ENCODE results near the gene CDK17. TPM values are rescaled to one million over a fixed set of nuclear protein-coding genes. Genes with fewer than 3 reads are reported as not detected.

Gene CDK17
- total and polyA plus RNA-seq, 9 donors, result 13.8 to 59.2 (median 30.9) TPM

GRCh38 chr12:96230646-96231045, 169.6 kb downstream of the CDK17 start:
- no peak for DNase-seq
- no peak overlapping the region for H3K27ac ChIP-seq
- H3K4me3 ChIP-seq, result no peak overlapping the region
- no peaks in the 10 kb centered on the region for H3K27me3 ChIP-seq
- H3K36me3 ChIP-seq, result no peaks in the 10 kb centered on the region
- H3K9me3 ChIP-seq, result no peaks in the 10 kb centered on the region
- intact Hi-C loops (cut with DNase I), result loop anchor here in 1 of 4 donors (5.0 kb wide), 1 partner anchor 167 kb away; no protein-coding TSS in a partner anchor
- peaks cover 14% of the 10 kb centered on the region for H3K4me1 ChIP-seq (ENCODE audit: insufficient read depth)
- WGBS, 3 donors, result 92% methylated on average over 13 of the region's 13 CpGs
- no peak for TF ChIP-seq CTCF (IDR thresholded peaks at IDR 0.05)
- TF ChIP-seq POLR2A (IDR thresholded peaks at IDR 0.05), result no peak
- TF ChIP-seq EP300 (IDR thresholded peaks at IDR 0.05), result no peak

GRCh38 chr12:96228566-96229248, 171.5 kb downstream of the CDK17 start:
- Histone ChIP-seq H3K9me3 (no peaks in the 10 kb centered on the region), H3K27ac (no peak overlapping the region), H3K4me3 (no peak overlapping the region), H3K4me1 (ENCODE audit: insufficient read depth) (peaks cover 10% of the 10 kb centered on the region), H3K27me3 (no peaks in the 10 kb centered on the region), H3K36me3 (no peaks in the 10 kb centered on the region)
- WGBS, 3 donors, result 79 to 84% (median 84%) methylated on average over 12 of the region's 12 CpGs
- no peak for DNase-seq
- TF ChIP-seq POLR2A (IDR thresholded peaks at IDR 0.05) (no peak), CTCF (IDR thresholded peaks at IDR 0.05) (no peak), EP300 (IDR thresholded peaks at IDR 0.05) (no peak)
- intact Hi-C loops (cut with DNase I), result loop anchor here in 1 of 4 donors (10.0 kb wide), 2 partner anchors 176 to 266 kb away; partner anchors contain the start of gene CDK17

Small RNA genes within 50 kb of the gene (small RNA-seq; reads per million reads assigned to genes)
- not detected for gene RN7SKP11
- gene RNU4-24P, result not detected

Other genes starting within 250 kb of the CDK17 start
- gene ELK3, start 206.1 kb downstream of the CDK17 start, total RNA-seq, result 10 to 100 TPM; 11.5 to 25.9 (median 15.2) TPM
- 10 to 100 TPM; 15.6 to 25.8 TPM for gene ELK3, start 206.1 kb downstream of the CDK17 start, polyA plus RNA-seq
- 10 to 100 TPM in 1 of 7 donors, 1 to 10 TPM in 4, under 1 TPM in 2; 0.58 to 29.8 (median 2.1) TPM for gene CFAP54, start 89.1 kb upstream of the CDK17 start, total RNA-seq
- gene CFAP54, start 89.1 kb upstream of the CDK17 start, polyA plus RNA-seq, result under 1 TPM; 0.15 to 0.37 TPM